KOPT-K1 (cell line): ENCODE results near the gene CNTFR.

Experiments used
- H3K27ac ChIP-seq: fragments of 200-600 bp; sonication (generic); 2 replicates; pipeline ENCODE4 v1.5.1; 2016; ENCODE audit warnings: antibody characterized with exemption, mild to moderate bottlenecking, low read depth, low read length; ENCODE audit not compliant: poor library complexity, severe bottlenecking
- H3K36me3 ChIP-seq: fragments of 200-600 bp; sonication (generic); 2 replicates; pipeline ENCODE4 v1.5.1; 2017; ENCODE audit warnings: antibody characterized with exemption, mild to moderate bottlenecking, low read length, moderate library complexity; ENCODE audit not compliant: insufficient read depth
- H3K9me3 ChIP-seq: fragments of 200-600 bp; sonication (generic); 2 replicates; pipeline ENCODE4 v1.5.1; 2017; ENCODE audit warnings: antibody characterized with exemption, low read length, mild to moderate bottlenecking; ENCODE audit not compliant: insufficient read depth, poor library complexity, severe bottlenecking

CNTFR gene

GRCh38 chr9:34573599-34574325, 15.8 kb downstream of the CNTFR start:
- Histone ChIP-seq H3K27ac (no peak overlapping the region), H3K9me3 (no peaks in the 10 kb centered on the region), H3K36me3 (no peaks in the 10 kb centered on the region)

- no peaks in the 10 kb centered on the region for H3K36me3 ChIP-seq
- H3K27ac ChIP-seq, result no peak overlapping the region
- H3K9me3 ChIP-seq, result no peaks in the 10 kb centered on the region
Measured at GRCh38 chr9:34572628-34573027, 16.9 kb downstream of the CNTFR start.

- no peak overlapping the region for H3K27ac ChIP-seq
- no peaks in the 10 kb centered on the region for H3K9me3 ChIP-seq
- H3K36me3 ChIP-seq, result no peaks in the 10 kb centered on the region
Measured at GRCh38 chr9:34572092-34572491, 17.4 kb downstream of the CNTFR start.

DNA sequence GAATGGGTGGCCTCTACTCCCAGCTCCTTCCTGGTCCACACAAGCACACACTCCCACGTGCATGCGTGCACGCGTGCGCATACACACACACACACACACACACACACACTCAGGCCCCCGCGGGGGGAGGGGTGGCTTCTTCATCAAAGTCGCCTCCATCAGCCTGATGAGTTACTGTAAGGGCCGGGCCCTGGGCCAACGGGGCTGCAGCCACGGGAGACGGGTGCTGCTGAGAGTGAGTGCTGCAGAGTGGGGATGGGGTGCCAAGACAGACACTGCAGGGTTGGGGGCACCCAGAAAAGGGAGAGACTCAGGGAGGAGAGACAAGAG, 18.1 kb downstream of the CNTFR start:
- Histone ChIP-seq H3K27ac (no peak overlapping the region), H3K9me3 (no peaks in the 10 kb centered on the region), H3K36me3 (no peaks in the 10 kb centered on the region)

DNA sequence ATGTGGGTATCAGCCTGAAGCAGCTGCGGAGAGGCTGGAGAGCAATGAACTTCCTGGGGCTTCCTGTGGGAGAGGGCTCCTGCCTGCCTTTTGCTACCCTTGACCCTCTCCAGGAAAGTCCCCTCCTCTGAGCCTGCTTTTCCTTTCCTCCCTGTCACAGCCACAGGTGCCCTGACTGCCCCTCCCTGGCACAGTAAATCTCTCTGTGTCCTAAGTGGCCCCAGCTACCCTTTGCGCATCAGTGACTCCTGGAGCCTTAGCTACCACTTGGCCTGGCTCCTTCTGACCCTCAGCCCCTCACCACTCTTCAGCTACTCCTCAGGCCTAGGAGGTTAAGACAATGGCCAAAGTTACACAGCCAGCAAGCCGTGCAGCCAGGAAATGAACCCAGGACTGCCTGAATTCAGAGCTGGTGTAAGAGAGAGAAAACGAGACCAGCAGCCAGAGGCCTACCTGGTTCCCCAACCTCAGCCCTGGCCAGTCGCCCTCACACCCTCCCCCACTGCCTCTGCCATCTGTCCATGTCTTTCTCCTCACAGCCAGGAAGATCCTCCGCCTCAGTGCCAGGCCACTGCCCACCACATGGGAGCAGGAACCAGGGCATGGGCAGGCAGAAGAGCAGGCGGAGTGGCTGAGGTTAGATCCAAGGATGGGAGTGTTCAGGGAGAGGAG, 18.6 kb downstream of the CNTFR start:
- Histone ChIP-seq H3K36me3 (no peaks in the 10 kb centered on the region), H3K9me3 (no peaks in the 10 kb centered on the region), H3K27ac (no peak overlapping the region)

DNA sequence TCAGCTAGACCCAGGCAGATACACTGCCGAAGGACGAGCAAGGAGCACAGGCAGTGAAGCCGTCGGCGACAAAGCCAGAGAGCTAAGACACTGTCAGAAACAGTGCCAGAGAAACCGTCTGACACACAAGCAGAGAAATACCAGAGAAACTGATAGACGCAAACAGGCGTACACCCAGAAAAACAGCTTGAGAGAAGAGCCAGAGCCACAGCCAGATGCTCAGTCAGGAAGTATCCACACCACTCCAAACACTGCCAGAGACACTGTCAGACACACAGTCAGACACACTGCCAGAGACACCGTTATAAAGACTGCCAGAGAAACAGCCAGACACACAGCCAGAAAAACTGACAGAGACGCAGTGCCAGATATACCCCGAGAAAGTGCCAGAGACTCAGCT, 19.1 kb downstream of the CNTFR start:
- Histone ChIP-seq H3K27ac (no peak overlapping the region), H3K9me3 (no peaks in the 10 kb centered on the region), H3K36me3 (no peaks in the 10 kb centered on the region)

GRCh38 chr9:34568774-34569173, 20.8 kb downstream of the CNTFR start:
- H3K36me3 ChIP-seq, result no peaks in the 10 kb centered on the region
- H3K27ac ChIP-seq, result no peak overlapping the region
- no peaks in the 10 kb centered on the region for H3K9me3 ChIP-seq

GRCh38 chr9:34568133-34568532, 21.4 kb downstream of the CNTFR start:
- Histone ChIP-seq H3K36me3 (no peaks in the 10 kb centered on the region), H3K9me3 (no peaks in the 10 kb centered on the region), H3K27ac (no peak overlapping the region)

GRCh38 chr9:34566972-34567371, 22.6 kb downstream of the CNTFR start:
- no peaks in the 10 kb centered on the region for H3K36me3 ChIP-seq
- H3K27ac ChIP-seq, result no peak overlapping the region
- H3K9me3 ChIP-seq, result peaks cover 2% of the 10 kb centered on the region

DNA sequence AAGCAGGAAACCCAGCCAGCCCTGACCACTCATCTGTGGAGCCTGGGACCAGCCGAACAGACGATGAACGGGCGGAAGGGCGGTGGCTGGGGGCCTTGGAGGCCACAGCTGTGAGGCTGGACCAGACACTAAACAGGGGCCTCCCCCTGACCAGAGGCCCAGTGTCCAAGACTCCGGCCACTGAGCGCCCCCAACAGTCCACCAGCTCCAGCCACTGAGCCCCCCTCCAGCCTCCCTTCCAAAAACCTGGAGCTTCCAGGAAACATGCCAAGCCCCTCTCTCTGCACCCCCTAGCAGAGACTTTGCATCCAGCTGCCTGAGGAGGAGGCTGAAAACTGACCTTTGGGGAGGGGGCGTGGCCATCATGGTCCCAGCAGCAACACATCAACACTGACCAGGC, 23.2 kb downstream of the CNTFR start:
- Histone ChIP-seq H3K9me3 (peaks cover 4% of the 10 kb centered on the region), H3K27ac (no peak overlapping the region), H3K36me3 (no peaks in the 10 kb centered on the region)

DNA sequence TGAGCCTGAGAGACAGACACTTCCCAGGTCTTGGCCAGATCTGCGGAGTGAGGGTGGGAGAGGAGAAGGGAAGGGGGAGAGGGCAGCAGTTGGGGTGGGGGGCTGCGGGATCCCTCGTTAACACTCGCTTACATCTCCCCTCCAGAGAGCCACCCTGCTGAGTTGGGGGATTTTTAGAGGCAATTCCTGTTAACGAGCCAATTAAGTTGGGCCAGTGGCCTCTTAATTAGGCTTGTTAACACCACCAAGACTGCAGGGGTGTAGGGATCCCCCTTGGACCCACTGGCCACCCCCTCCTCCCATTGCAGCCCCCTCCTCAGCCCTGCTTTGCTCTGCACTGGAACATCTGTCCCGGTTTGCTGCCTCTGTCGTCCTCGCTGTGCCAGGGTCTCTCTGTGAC, 23.7 kb downstream of the CNTFR start:
- no peaks in the 10 kb centered on the region for H3K36me3 ChIP-seq
- peaks cover 4% of the 10 kb centered on the region for H3K9me3 ChIP-seq
- H3K27ac ChIP-seq, result no peak overlapping the region

DNA sequence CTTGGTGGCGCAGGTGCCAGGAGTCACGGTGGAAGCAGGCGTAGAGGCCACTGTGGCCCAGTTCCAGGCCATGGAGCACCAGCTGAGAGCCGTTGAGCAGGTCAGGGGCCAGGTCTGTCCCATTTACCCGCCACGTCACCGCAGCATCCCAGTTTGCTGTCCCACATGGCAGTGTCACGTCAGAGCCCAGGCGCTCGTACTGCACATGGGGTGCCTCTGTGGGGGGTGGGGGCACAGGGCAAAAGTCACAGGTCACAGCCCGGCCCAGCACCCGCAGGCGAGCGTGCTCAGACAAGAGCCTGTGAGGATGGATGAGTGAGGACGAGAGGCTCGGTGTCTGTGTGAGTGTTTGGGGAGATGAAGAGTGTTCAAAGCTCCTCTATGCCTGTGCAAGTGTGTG, 24.9 kb downstream of the CNTFR start:
- peaks cover 4% of the 10 kb centered on the region for H3K9me3 ChIP-seq
- H3K27ac ChIP-seq, result no peak overlapping the region
- no peaks in the 10 kb centered on the region for H3K36me3 ChIP-seq

- no peaks in the 10 kb centered on the region for H3K36me3 ChIP-seq
Measured at GRCh38 chr9:34563262-34563661, 26.3 kb downstream of the CNTFR start.

DNA sequence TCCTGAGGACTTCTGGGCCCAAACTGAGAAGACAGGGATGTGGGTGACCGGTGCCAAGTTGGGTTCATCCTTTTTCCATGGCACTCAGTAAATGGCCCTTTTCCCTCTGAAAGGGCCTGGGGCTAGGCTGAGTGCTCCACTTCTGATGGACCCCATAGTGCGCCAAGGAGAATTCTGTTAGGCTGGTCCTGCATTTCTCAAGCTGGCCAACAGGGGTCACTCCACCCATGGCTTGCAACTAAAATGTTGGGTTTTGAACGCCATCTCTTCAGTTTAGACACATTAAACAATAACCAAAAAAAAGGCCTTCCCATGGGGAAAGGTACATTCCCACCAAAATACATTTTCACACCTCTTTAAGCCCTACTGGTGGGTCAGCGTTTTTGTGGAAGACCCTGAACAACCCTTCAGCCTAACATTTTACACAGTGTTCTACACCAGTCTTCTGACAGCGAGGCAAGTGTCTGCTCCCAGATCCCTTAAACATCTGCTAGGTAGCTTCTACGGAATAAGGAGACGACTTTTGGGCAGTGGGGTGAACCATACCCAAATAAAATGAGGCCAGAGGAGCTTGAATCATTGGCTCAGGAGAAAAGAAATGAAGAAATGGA, 27.3 kb downstream of the CNTFR start:
- Histone ChIP-seq H3K9me3 (peaks cover 4% of the 10 kb centered on the region), H3K27ac (no peak overlapping the region), H3K36me3 (no peaks in the 10 kb centered on the region)

More at GRCh38 chr9:34563262-34563661, 26.3 kb downstream of the CNTFR start:
- Histone ChIP-seq H3K9me3 (peaks cover 4% of the 10 kb centered on the region), H3K27ac (no peak overlapping the region)

- Histone ChIP-seq H3K9me3 (peaks cover 4% of the 10 kb centered on the region), H3K27ac (no peak overlapping the region), H3K36me3 (no peaks in the 10 kb centered on the region)
Measured at GRCh38 chr9:34560599-34561214, 28.8 kb downstream of the CNTFR start.
